HG02943 (cell line): ENCODE measurements around the gene CHST3.
"Not testable (repeated sequence)": the region's sequence is repeated elsewhere in the genome, so short reads cannot be mapped to it uniquely, and the experiment has no call there.

ENCODE experiments used
- ATAC-seq: cut with Tn5 transposase; IDR thresholded peaks from one replicate; pipeline ENCODE4 v1.9.1; 2021; ENCODE audit warnings: mild to moderate bottlenecking, low read depth, moderate library complexity; ENCODE audit not compliant: unreplicated experiment

The CHST3 gene

GRCh38 chr10:71948496-71949067, 15.6 kb upstream of the CHST3 start:
- ATAC-seq: no peak

GRCh38 chr10:71950683-71951082, 13.5 kb upstream of the CHST3 start:
- ATAC-seq: no peak

GRCh38 chr10:71952745-71953144, 11.4 kb upstream of the CHST3 start:
- ATAC-seq: no peak

- no peak for ATAC-seq
These were observed 6.5 kb upstream of the CHST3 start for GRCh38 chr10:71957546-71958275.

- ATAC-seq: no peak
These were observed 4.7 kb upstream of the CHST3 start for GRCh38 chr10:71959526-71959925.

- ATAC-seq: no peak
These were observed 2.4 kb upstream of the CHST3 start for GRCh38 chr10:71961831-71962230.

GRCh38 chr10:71962901-71963300, 1.3 kb upstream of the CHST3 start:
- no peak for ATAC-seq

GRCh38 chr10:71963351-71964097, 671 bp upstream of the CHST3 start:
- no peak for ATAC-seq

- no peak for ATAC-seq
These were observed 734 bp downstream of the CHST3 start for GRCh38 chr10:71964743-71965515.

GRCh38 chr10:71965623-71966022, 1.4 kb downstream of the CHST3 start:
- ATAC-seq: no peak

GRCh38 chr10:71966046-71967004, 2.1 kb downstream of the CHST3 start:
- ATAC-seq: no peak

GRCh38 chr10:71967958-71968357, 3.8 kb downstream of the CHST3 start:
- not testable (repeated sequence) for ATAC-seq

- no peak for ATAC-seq
These were observed 4.6 kb downstream of the CHST3 start for GRCh38 chr10:71968553-71969474.

- no peak for ATAC-seq
These were observed 5.7 kb downstream of the CHST3 start for GRCh38 chr10:71969929-71970328.

GRCh38 chr10:71970331-71970730, 6.1 kb downstream of the CHST3 start:
- no peak for ATAC-seq

GRCh38 chr10:71970869-71971268, 6.7 kb downstream of the CHST3 start:
- ATAC-seq: no peak

- ATAC-seq: no peak
These were observed 7.1 kb downstream of the CHST3 start for GRCh38 chr10:71971311-71971731.

- ATAC-seq: peak; percentile 45
These were observed 7.8 kb downstream of the CHST3 start for GRCh38 chr10:71971769-71972555.
